Neutrophil (primary cell): Measurements from ENCODE around the gene NGLY1.

Experiments used
- H3K27ac ChIP-seq: fragments of 200-600 bp; sonication (generic); 2 replicates; pipeline ENCODE4 v1.5.1; 2016; ENCODE audit warnings: mild to moderate bottlenecking, moderate library complexity
- H3K27me3 ChIP-seq: fragments of 200-600 bp; sonication (generic); 2 replicates; pipeline ENCODE4 v1.6.0; 2016; ENCODE audit warnings: mild to moderate bottlenecking
- H3K36me3 ChIP-seq: fragments of 200-600 bp; sonication (generic); 2 replicates; pipeline ENCODE4 v1.5.1; 2017
- H3K4me1 ChIP-seq, 2 experiments: fragments of 200-600 bp in 1 of 2; sonication (generic) in 1 of 2; 1 replicate in 1 of 2; 2 replicates in 1 of 2; pipeline versions ENCODE4 v1.5.1 to v1.6.1; 2013 to 2016; ENCODE audit warnings: low read depth in 1 of 2, low read length in 1 of 2, mild to moderate bottlenecking in 1 of 2, moderate library complexity in 1 of 2; ENCODE audit not compliant: control insufficient read depth in 1 of 2, insufficient read depth in 1 of 2
- H3K4me3 ChIP-seq, 2 experiments: fragments of 200-600 bp in 1 of 2; sonication (generic) in 1 of 2; 1 replicate in 1 of 2; 2 replicates in 1 of 2; pipeline ENCODE4 v1.5.1; 2013 to 2016; ENCODE audit warnings: low read depth in 1 of 2, low read length in 1 of 2, mild to moderate bottlenecking in 1 of 2, moderate library complexity in 1 of 2
- H3K9me3 ChIP-seq: fragments of 200-600 bp; sonication (generic); 2 replicates; pipeline ENCODE4 v1.5.1; 2016
- TF ChIP-seq, protein P1 (sequence below): fragments of 200-600 bp; sonication (generic); IDR thresholded peaks from 2 replicates; pipeline ENCODE4 v1.5.1; 2016; ENCODE audit warnings: antibody characterized with exemption

The NGLY1 gene

DNA sequence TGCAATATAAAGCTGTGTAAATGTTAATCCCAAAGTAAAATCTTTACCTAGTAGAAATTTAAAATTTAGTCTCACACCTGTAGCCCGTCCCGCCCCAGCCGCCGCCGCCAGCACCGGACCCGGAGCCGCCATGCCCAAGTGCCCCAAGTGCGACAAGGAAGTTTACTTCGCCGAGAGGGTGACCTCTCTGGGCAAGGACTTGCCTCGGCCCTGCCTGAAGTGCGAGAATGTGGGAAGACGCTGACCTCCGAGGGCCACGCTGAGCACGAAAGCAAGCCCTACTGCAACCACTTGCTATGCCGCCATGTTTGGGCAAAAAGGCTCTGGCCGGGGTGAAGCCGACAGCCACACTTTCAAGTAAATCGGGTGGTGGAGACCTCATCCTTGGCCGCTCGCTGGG, 96.5 kb downstream of the NGLY1 start:
- TF ChIP-seq, protein P1, sequence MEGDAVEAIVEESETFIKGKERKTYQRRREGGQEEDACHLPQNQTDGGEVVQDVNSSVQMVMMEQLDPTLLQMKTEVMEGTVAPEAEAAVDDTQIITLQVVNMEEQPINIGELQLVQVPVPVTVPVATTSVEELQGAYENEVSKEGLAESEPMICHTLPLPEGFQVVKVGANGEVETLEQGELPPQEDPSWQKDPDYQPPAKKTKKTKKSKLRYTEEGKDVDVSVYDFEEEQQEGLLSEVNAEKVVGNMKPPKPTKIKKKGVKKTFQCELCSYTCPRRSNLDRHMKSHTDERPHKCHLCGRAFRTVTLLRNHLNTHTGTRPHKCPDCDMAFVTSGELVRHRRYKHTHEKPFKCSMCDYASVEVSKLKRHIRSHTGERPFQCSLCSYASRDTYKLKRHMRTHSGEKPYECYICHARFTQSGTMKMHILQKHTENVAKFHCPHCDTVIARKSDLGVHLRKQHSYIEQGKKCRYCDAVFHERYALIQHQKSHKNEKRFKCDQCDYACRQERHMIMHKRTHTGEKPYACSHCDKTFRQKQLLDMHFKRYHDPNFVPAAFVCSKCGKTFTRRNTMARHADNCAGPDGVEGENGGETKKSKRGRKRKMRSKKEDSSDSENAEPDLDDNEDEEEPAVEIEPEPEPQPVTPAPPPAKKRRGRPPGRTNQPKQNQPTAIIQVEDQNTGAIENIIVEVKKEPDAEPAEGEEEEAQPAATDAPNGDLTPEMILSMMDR = no peak
- Histone ChIP-seq H3K4me3 (no peak overlapping the region), H3K9me3 (no peaks in the 10 kb centered on the region), H3K27ac (no peak overlapping the region), H3K36me3 (no peaks in the 10 kb centered on the region), H3K4me1 (peaks cover 10 to 12% of the 10 kb centered on the region in 2 experiments), H3K27me3 (peaks cover 9% of the 10 kb centered on the region)

DNA sequence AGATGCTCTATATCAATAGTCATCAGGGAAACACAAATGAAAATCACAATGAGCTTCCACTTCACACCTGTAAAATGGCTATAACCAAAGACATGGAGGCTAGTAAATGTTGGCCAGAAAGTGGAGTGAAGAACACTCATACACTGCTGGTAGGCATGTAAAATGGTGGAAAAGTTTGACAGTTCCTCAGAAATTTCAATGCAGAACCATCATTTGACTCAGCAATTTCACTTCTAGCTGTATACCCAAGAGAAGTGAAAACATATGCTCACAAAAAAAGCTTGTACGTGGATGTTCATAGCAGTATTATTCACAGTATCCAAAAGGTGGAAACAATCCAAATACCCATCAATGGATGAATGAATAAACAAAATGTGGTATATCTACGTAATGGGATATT, 99.4 kb downstream of the NGLY1 start:
- Histone ChIP-seq H3K4me3 (no peak overlapping the region), H3K4me1 (peaks cover 10 to 12% of the 10 kb centered on the region in 2 experiments), H3K36me3 (no peaks in the 10 kb centered on the region), H3K27me3 (peaks cover 5% of the 10 kb centered on the region), H3K27ac (no peak overlapping the region), H3K9me3 (no peaks in the 10 kb centered on the region)
- TF ChIP-seq, protein P1 = no peak

DNA sequence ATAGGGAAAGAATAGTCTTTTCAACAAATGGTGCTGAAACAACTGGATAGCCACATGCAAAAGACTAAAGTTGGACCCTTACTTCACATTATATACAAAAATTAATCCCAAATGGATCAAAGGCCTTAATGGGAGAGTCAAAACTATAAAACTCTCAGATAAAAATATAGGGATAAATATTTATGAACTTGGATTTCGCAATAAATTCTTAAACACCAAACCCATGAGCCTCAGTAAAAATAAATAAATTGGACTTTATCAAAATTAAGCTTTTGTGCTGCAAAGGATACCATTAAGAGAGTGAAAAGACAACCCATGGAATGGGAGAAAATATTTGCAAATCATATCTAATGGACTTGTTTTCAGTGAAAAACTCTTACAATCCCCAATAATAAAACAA, 99.8 kb downstream of the NGLY1 start:
- Histone ChIP-seq H3K27ac (no peak overlapping the region), H3K36me3 (no peaks in the 10 kb centered on the region), H3K4me3 (no peak overlapping the region), H3K4me1 (peaks cover 10 to 12% of the 10 kb centered on the region in 2 experiments), H3K27me3 (peaks cover 1% of the 10 kb centered on the region), H3K9me3 (no peaks in the 10 kb centered on the region)
- TF ChIP-seq, protein P1 = no peak

DNA sequence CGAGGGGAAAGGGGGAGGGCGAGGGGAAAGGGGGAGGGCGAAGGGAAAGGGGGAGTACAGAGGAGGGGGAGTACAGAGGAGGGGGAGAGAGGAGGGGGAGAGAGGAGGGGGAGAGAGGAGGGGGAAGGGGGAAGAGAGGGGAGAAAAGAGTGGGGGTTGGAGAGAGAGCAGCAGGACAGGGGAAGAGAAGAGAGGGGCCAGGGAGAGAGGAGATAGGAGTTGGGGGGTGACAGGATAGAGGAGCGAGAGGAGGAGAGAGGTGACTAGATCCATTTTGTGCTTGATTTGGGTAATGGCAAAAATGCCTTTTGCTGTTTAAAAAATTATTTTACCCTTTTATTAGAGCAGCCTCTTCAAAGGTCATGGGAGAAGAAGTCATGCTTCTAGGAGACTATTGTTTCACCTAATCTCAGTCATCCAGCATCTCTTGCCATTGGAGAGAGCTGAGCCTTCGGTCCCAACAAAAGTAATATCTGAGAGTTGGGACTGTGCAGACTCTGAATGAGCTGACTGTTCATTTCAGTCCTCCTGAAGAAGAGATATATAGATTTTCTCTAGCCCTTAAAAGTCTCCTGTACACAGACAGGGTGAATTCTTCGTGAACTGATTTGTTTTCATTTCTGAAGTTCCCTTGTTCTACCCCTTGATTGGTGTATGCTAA, 103.5 kb downstream of the NGLY1 start:
- Histone ChIP-seq H3K4me3 (no peak overlapping the region), H3K27ac (no peak overlapping the region), H3K4me1 (peaks cover 3 to 6% of the 10 kb centered on the region in 2 experiments), H3K27me3 (no peaks in the 10 kb centered on the region), H3K36me3 (no peaks in the 10 kb centered on the region), H3K9me3 (no peaks in the 10 kb centered on the region)
- TF ChIP-seq, protein P1 = no peak

DNA sequence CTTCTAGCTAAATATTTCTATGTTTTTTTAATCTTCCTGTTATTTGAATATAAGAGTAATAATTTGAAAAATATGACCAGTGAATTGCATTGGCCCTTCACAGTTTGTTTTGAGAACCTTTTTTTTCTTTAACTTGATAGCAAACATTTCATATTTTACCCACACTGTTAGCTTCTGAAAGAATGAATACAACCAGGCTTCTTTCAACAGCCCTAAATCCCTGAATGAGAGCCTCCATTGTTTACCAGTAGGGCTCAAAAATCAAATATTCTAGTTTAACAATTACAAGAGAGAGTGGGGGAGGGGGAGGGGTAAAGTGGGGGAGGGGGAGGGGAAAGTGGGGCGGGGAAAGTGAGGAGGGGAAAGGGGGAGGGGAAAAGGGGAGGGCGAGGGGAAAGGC, 104.1 kb downstream of the NGLY1 start:
- no peak overlapping the region for H3K4me3 ChIP-seq
- TF ChIP-seq, protein P1 = no peak
- H3K4me1 ChIP-seq = peaks cover 0 to 1% of the 10 kb centered on the region in 2 experiments

More for the DNA sequence above, 104.1 kb downstream of the NGLY1 start:
- Histone ChIP-seq H3K9me3 (no peaks in the 10 kb centered on the region), H3K27ac (no peak overlapping the region), H3K36me3 (no peaks in the 10 kb centered on the region), H3K27me3 (no peaks in the 10 kb centered on the region)
